Neural progenitor cell (in vitro differentiated cells): Measurements from ENCODE around the gene PAK6.

Experiments used
- EZH2 ChIP-seq: fragments of 200-600 bp; sonication (generic); IDR thresholded peaks from 2 replicates; pipeline ENCODE4 v1.6.1; 2017; ENCODE audit warnings: antibody characterized with exemption, mild to moderate bottlenecking, moderate library complexity
- TF ChIP-seq, protein P1 (sequence below): fragments of 200-600 bp; sonication (generic); IDR thresholded peaks from 2 replicates; pipeline ENCODE4 v1.5.1; 2017; ENCODE audit warnings: antibody characterized with exemption, mild to moderate bottlenecking

DNA sequence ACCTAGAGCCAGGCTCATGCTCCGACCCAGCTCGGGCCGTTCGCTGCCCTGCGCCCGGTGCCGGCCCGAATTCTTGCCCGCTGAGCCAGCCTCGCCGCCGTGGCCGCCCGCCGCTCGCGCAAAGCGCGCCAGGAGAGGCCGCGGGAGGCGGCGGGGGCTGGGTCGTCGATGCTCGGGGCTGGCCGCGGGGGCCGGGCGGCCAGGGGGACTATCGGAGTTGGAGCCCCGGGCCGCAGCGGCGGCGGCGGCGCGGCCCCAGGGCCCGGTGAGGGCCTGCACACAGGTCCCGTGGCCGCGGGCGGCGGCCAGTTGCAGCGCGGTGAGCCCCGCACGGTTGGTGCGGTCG lies 42.9 kb downstream of the PAK6 start:
- TF ChIP-seq, protein P1, sequence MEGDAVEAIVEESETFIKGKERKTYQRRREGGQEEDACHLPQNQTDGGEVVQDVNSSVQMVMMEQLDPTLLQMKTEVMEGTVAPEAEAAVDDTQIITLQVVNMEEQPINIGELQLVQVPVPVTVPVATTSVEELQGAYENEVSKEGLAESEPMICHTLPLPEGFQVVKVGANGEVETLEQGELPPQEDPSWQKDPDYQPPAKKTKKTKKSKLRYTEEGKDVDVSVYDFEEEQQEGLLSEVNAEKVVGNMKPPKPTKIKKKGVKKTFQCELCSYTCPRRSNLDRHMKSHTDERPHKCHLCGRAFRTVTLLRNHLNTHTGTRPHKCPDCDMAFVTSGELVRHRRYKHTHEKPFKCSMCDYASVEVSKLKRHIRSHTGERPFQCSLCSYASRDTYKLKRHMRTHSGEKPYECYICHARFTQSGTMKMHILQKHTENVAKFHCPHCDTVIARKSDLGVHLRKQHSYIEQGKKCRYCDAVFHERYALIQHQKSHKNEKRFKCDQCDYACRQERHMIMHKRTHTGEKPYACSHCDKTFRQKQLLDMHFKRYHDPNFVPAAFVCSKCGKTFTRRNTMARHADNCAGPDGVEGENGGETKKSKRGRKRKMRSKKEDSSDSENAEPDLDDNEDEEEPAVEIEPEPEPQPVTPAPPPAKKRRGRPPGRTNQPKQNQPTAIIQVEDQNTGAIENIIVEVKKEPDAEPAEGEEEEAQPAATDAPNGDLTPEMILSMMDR = no peak
- no peak for TF ChIP-seq EZH2
